MM.1S (cell line): ENCODE data around the gene ANO10.

Source experiments
- CTCF ChIP-seq: fragments of 300-600 bp; sonication (generic); IDR thresholded peaks from 2 replicates; pipeline ENCODE4 v1.5.1; 2016; ENCODE audit warnings: antibody characterized with exemption, low read length, mixed read lengths
- EZH2 ChIP-seq: fragments of 300-600 bp; sonication (generic); optimal IDR thresholded peaks from 2 replicates; pipeline ENCODE3; 2017; ENCODE audit warnings: low read depth, mild to moderate bottlenecking, antibody characterized with exemption, low read length, mixed read lengths

- TF ChIP-seq CTCF (no peak), EZH2 (no peak)
Observed at GRCh38 chr3:43473244-43473643, 148.6 kb downstream of the ANO10 start.
